Measurements from ENCODE around the gene ADAM20.
"Not testable (repeated sequence)": the region's sequence is repeated elsewhere in the genome, so short reads cannot be mapped to it uniquely, and the experiment has no call there.

ADAM20 gene

GRCh38 chr14:70534904-70535303, at the start of gene ADAM20:
TSS of gene ADAM20 (minus strand) at chr14:70535004. CDS start at chr14:70524757, 10,247 bp downstream.
- no peak within 1 kb of the TSS for H3K4me3 ChIP-seq (ENCODE audit: low read depth, low read length)
- DNase-seq (ENCODE audit: low read depth) = no peak

- no peak overlapping the region for H3K4me3 ChIP-seq (ENCODE audit: low read depth, low read length)
- no peak for DNase-seq (ENCODE audit: low read depth)
These were observed 42.1 kb upstream of the ADAM20 start for GRCh38 chr14:70576891-70577290.

- no peak overlapping the region for H3K4me3 ChIP-seq (ENCODE audit: low read depth, low read length)
- DNase-seq (ENCODE audit: low read depth) = no peak
These were observed 38.2 kb upstream of the ADAM20 start for GRCh38 chr14:70573050-70573449.

GRCh38 chr14:70571139-70571538, 36.3 kb upstream of the ADAM20 start:
- H3K4me3 ChIP-seq (ENCODE audit: low read depth, low read length) = no peak overlapping the region
- DNase-seq (ENCODE audit: low read depth) = no peak

GRCh38 chr14:70567791-70568190, 33.0 kb upstream of the ADAM20 start:
- no peak overlapping the region for H3K4me3 ChIP-seq (ENCODE audit: low read depth, low read length)
- DNase-seq (ENCODE audit: low read depth) = no peak

GRCh38 chr14:70563869-70564268, 29.1 kb upstream of the ADAM20 start:
- H3K4me3 ChIP-seq (ENCODE audit: low read depth, low read length) = no peak overlapping the region
- DNase-seq (ENCODE audit: low read depth) = no peak

GRCh38 chr14:70563417-70563816, 28.6 kb upstream of the ADAM20 start:
- H3K4me3 ChIP-seq (ENCODE audit: low read depth, low read length) = no peak overlapping the region
- DNase-seq (ENCODE audit: low read depth) = no peak

- no peak for DNase-seq (ENCODE audit: low read depth)
These were observed 23.6 kb upstream of the ADAM20 start for GRCh38 chr14:70558356-70558755.

GRCh38 chr14:70555890-70556289, 21.1 kb upstream of the ADAM20 start:
- no peak overlapping the region for H3K4me3 ChIP-seq (ENCODE audit: low read depth, low read length)
- DNase-seq (ENCODE audit: low read depth) = no peak

More at GRCh38 chr14:70558356-70558755, 23.6 kb upstream of the ADAM20 start:
- H3K4me3 ChIP-seq (ENCODE audit: low read depth, low read length) = no peak overlapping the region

- no peak for DNase-seq (ENCODE audit: low read depth)
- H3K4me3 ChIP-seq (ENCODE audit: low read depth, low read length) = no peak overlapping the region
These were observed 3.3 kb upstream of the ADAM20 start for GRCh38 chr14:70538087-70538486.

GRCh38 chr14:70536830-70537229, 2.0 kb upstream of the ADAM20 start:
- no peak for DNase-seq (ENCODE audit: low read depth)

GRCh38 chr14:70530417-70530816, 4.4 kb downstream of the ADAM20 start:
- DNase-seq (ENCODE audit: low read depth) = no peak
- H3K4me3 ChIP-seq (ENCODE audit: low read depth, low read length) = no peak overlapping the region

More at GRCh38 chr14:70536830-70537229, 2.0 kb upstream of the ADAM20 start:
- H3K4me3 ChIP-seq (ENCODE audit: low read depth, low read length) = no peak overlapping the region

GRCh38 chr14:70527501-70528105, 7.2 kb downstream of the ADAM20 start:
- DNase-seq (ENCODE audit: low read depth) = no peak
- H3K4me3 ChIP-seq (ENCODE audit: low read depth, low read length) = no peak overlapping the region

- H3K4me3 ChIP-seq (ENCODE audit: low read depth, low read length) = no peak overlapping the region
- DNase-seq (ENCODE audit: low read depth) = no peak
These were observed 9.1 kb downstream of the ADAM20 start for GRCh38 chr14:70525691-70526090.

GRCh38 chr14:70515811-70516210, 19.0 kb downstream of the ADAM20 start:
- DNase-seq (ENCODE audit: low read depth) = peak; percentile 7
- no peak overlapping the region for H3K4me3 ChIP-seq (ENCODE audit: low read depth, low read length)

GRCh38 chr14:70514168-70515069, 20.4 kb downstream of the ADAM20 start:
- DNase-seq (ENCODE audit: low read depth) = no peak
- no peak overlapping the region for H3K4me3 ChIP-seq (ENCODE audit: low read depth, low read length)

- no peak overlapping the region for H3K4me3 ChIP-seq (ENCODE audit: low read depth, low read length)
- no peak for DNase-seq (ENCODE audit: low read depth)
These were observed 36.6 kb downstream of the ADAM20 start for GRCh38 chr14:70498191-70498590.

- DNase-seq (ENCODE audit: low read depth) = no peak
- no peak overlapping the region for H3K4me3 ChIP-seq (ENCODE audit: low read depth, low read length)
These were observed 45.1 kb downstream of the ADAM20 start for GRCh38 chr14:70489579-70490200.

- not testable (repeated sequence) for H3K4me3 ChIP-seq (ENCODE audit: low read depth, low read length); DNase-seq (ENCODE audit: low read depth)
These were observed 57.3 kb downstream of the ADAM20 start for GRCh38 chr14:70477356-70478105.

GRCh38 chr14:70475459-70475858, 59.3 kb downstream of the ADAM20 start:
- not testable (repeated sequence) for DNase-seq (ENCODE audit: low read depth); H3K4me3 ChIP-seq (ENCODE audit: low read depth, low read length)

Data from skeletal muscle cell (primary cell).